Activated CD4-positive, alpha-beta T cell treated with anti-CD3 and anti-CD28 coated beads for 24 hours (primary cell): ENCODE measurements around the gene RFNG.
A peak's percentile ranks its signal among the peaks of the same experiment; 100 is the strongest.

Experiments used
- DNase-seq, 2 donors: peaks; one replicate each; pipeline ENCODE4 v3.0.0-alpha.2; 2020; ENCODE audit warnings: low read depth in 2 of 2

Gene RFNG

DNA sequence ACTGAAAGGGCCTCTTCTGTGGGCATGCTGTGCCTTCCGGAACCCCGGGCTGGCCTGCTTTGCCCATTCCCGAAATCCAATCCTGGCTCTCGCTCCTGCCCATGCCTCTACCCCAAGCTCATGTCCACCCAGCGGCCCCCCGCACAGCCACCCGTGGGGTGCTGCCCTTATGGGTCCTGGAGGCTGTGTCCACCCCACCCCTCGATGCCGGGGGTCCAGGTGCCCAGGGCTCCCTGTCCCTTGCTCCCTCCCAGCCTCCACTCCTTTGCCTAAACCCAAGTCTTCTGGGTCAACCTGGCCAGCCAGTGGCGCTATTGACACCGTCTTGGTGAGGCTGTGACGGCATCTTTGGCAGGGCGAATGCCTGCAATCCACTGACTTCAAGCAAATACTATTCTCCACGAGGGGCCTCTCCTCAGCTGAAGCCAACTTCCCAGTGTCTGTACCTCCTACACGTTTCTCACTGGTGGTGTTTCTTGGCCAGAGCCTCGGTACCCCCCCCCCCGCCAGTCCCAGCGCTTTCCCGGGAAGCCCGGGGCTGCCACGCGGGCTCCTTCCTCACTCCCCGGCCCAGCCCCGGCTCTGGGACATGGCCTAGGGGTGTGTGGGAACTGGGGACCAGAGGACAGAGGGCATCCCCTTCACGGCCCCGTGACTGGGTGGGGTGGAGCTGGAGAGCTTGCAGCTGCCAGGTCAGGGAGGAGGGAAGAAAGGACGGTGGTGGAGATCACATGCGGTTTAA is 26.2 kb upstream of the RFNG start:
- DNase-seq = no peak

DNA sequence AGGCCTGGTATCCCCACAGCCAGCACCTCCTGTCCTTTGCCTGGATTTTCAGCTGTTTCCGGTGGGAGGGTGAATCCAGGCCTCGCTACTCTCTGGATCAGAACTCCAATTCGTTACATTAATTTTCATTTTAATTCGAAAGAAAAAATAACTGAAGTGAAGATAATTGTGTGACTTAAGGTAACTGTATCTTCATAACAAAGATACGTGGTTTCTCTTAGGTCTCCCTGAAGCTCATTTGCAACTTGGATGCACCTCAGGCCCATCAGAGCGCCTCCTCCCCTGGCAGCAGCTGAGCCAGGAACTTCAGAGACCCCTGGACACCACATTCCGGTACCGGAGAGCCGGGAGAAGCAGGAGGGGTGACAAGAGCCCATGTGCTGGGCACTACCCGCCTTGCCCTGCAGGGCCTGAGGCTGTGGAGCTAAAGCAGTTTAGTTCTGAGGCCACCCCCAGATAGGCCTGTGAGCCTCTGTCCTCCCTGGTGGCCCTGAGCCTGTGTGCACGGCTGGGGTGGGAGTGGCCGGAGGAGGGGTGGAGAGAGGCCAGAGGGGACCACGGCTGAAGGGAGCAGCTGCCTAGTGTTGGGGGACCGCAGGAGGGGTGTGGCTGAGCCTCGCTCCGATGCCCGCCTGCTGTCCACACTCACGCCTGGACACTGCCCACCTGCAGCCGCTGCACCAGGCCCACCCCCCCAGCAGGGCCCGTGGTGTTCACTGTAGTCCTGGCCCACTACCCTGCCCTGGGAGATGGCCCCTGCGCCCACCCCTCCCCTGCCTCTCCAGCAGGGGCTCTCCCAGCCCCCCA is 25.4 kb upstream of the RFNG start:
- DNase-seq = no peak

DNA sequence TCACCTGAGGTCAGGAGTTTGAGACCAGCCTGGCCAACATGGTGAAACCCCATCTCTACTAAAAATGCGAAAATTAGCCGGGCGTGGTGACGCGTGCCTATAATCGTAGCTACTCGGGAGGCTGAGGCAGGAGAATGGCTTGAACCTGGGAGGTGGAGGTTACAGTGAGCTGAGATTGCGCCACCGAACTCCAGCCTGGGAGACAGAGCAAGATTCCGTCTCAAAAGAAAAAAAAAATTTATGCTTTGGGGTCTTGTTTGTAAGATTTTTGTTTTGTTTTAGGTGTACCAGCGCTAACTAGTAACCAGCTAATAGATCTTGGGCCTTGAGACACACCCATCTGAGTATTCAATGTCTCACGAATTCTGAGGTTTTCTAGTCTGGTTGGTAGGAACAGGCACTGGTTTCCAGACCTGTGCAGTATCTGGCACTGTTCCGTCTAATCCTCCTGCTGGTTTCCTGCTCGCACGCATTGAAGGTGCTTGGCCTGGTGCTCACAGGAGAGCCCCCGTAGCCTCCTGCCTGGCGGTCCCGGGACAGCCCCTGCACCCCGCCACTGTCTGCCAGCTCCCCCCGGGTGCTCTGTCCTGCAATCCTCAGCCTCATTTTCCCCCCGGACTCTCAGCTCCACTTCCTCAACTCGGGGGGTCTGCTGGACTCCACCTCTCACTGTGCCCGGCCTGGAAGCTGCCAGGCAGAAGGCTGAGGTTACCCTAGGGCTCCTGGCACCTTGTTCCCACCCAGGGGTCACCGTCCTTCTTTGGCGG is 24.6 kb upstream of the RFNG start:
- no peak for DNase-seq

DNA sequence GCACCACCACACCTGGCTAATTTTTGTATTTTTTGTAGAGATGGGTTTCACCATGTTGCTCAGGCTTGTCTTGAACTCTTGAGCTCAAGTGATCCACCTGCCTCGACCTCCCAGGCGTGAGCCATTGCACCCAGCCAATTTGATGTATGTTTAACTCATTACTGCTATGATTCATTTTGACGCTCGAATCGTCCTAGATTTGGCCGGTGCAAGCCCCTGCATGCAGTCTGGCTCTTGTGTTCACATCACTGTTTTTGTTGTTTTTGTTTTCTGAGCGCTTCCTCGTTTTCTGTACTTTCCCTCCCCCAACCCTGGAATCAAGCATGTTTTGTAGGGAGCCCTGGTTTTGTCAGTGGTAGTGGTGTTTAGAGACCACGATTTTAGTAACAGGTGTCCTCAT is 21.8 kb upstream of the RFNG start:
- no peak for DNase-seq

DNA sequence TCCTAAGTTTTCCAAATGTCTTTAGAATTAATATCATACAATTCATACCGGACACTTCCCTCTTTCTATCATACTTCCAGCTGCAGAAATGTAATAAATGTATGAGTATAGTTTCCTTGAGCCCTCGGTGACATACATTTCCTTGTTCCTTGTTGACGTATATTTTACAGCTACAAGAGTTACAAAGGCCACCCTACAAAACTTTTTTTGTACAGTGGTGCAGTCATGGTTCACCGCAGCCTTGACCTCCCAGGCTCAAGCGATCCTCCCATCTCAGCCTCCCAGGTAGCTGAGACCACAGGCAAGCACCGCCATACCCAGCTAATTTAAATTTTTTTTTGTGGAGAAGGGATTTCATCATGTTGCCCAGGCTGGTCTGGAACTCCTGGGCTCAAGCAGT is 21.2 kb upstream of the RFNG start:
- no peak for DNase-seq

DNA sequence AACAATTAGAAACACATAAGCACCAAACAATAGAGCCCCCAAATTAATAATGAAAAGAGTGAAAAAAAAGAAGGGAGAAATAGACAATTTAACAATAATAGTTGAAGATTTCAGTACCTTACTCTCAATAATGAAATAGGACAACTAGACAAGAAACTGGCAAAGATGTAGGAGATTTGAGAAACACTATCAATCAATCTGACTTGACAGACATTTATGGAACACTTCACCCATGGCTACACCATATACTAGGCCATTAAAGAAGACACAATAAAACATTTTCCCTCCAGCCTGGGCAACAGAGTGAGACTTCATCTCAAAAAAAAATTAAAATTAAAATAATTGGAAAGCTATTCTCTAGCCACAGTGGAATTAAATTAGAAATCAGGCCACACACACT is 19.0 kb upstream of the RFNG start:
- no peak for DNase-seq

DNA sequence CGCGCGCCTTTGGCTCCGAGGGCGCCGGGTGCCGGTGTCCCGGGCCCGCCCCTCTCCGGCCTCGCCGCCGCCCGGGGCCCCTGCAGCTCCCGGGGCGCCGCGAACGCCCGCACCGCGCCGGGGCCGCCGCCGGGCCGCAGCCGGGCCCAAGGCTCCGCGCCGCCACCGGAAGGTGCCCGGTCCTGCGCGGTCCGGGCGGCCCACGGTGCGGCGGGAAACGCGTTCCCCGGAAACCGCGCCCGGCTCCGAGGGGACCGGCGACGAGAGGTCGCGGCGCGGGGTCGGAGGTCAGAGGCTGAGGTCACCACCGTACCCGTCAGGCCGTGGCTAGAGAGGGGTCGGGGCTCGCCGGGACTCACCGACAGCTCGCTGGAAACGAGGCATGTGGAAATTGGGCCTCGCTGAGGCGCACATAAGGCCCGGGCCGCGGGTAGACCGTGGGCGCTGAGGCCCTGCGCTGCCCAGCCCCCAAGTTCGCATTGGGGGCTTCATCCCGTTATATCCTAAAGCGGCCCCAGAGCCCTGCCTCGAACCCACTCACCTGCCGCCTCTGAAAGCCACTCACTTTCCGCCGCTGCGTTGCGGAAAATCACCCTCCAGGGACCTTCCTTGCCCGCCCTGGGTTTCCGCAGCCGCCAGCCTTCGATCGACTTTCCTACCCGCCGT is 14.2 kb upstream of the RFNG start, which contains the start of gene DUS1L:
Gene DUS1L, minus strand, starts transcription at position 167 of the 666 bp plus-strand sequence. CDS start 745 bp downstream, outside the sequence.
- DNase-seq = peak; percentile 57 to 58

DNA sequence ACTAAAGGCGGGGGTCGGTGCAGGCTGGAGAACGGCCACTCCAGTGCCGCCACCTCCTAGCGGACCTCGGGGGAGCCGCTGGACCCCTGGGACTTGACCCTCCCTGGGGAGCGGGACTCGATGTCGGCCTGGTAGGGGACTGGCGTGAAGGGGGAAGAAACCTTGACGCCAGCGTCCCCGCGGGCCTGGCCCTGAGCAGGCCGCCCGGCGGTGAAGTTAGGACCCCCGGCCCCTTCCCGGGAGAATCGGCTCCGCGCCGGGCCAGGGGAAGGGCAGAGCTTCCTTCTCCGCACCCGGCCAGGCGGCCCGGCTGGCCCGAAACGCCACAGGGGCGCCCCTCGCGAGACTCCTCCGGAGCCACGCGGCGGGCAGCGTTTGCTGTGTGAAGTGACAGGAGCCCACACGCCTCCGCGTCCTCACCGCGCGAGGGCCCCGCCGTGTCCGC is 13.6 kb upstream of the RFNG start:
- DNase-seq = no peak

DNA sequence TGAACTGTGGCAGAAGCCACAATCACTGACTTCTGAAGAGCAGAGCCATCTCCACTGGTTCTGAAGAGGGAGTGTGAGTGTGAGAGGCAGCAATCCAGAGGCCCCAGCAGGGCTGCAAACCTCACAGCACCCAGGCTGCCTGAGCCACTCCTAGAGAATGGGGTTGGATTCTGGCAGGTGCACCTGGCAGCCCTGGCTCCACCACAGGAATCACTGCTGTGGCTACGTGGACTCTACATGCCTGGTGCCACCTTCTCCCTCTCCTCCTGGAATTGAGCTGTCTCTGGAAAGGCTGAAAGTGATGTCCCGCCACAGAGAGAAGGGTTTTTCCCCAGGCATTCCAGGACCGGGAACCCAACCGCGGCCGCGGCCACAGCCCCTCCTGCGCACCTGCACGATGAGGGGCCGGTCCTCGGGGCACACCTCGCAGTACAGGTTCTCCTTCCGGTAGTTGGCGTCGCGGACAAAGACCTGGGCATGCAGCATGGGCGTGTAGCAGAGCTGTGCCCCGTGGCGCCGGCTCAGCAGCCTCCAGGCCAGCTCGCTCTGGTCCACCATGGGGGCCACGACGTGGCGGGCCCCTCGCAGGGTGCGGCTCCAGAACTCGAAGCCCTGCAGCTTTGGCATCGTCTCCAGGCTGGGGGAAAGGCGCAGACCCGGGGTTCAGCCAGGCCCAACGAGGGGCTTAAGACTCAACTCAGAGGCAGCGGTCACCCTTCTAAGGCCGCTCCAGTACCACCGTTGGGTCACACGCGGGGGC is 13.0 kb upstream of the RFNG start:
- DNase-seq = no peak

DNA sequence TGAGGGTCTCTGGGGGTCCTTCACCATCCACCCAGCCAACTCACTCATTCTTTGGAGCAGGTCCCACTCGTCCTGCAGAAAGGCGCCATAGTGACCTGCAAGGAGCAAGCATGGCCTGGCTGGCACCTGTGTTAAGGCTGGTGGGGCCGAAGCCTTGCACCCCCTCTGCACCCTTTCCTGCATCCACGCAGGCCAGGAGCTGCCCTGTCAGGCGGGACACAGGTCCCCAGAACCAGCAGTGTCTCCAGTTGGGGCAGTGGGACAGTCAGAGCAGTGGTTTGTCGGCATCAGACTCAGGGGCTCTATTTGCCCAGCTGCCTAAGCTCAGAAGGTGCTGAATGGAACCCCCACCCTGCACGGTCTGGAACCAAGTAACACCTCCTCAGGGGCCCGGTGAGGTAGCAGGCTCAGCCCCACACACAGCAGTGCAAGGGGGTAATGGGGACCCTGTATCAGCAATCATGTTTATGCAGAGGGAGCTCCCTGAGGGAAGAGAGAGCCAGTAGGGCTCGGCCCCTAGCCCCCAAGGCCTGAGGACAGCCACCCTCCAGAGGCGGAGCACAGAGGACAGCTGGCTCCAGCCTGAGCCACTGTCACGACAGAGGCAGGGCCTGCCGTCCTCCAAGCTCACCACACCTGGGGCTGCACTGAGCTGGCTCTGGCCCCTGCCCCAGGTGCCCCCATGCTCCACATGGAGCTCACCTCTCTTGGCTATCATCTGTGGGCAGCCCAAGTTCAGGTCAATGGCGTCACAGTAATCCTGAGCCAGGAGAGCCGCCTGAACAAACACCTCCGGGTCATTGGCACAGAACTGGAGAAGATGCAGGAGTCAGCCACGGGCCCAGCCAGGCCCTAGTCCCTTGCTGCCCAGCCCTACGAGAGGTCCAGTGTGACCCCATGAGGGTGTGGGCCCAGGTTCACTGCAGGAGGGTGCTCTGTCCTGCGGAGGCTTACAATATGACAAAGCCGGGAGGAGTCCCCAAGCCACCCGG is 12.1 kb upstream of the RFNG start:
- no peak for DNase-seq

DNA sequence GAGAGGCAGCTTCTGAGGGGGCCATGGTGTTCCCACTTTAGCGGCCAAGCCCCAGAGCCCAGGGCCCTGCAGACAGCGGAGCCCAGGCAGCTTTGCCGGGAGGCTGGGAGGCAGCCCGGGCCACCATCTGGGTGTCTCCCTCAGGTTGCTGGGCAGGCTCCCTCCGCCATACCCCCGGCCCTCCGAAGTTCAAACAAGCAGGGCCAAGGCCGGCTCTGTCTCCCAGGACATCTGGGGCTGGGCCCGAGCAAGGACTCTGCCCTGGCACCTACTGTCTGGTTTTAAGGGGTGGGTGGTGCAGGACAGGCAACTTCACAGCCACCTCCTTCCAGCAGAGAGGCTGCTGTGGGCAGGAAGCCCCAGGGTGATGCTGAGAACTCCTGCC is 11.4 kb upstream of the RFNG start:
- DNase-seq = no peak

DNA sequence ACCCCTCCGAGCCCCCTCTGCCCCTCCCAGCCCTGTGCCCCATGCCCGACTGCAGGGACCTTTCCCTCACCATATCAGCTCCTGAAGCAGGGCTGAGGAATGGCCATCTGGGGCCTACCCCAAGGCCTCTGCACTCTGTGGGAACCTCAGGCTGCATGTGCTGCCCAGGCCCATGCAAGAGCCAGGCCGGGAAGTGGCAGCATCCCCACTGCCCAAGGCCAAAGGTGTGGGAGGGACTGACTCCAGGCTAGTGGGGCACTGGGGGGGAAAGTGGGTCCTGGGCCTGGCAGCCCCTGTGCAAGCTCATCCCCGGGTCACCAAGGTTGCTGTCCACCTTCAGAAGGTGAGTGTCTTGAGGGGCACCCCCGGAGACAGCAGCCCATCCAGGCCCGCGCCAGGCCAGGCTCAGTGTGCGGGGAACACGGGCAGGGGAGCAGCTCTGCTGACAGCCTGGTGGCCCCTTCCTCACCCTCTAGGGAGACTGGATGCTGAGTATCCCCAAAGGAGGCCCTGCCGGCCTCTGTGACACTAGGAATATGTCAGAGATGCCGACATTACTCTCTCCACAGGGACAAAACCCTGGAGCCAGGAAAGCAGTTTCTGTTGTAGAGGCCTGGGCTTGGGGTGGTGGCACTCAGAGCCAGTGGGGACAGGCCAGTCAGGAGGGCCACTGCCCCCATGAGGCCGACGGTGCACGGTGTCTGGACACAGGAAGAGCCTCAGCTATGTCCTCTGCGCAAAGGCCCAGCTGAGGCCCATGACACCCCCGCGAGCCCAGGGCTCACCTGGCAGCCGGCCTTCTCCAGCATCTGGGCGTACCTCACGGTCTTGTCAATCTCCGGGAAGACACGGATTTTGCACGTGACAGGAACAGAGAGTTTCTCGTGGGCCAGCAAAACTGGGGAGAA is 10.7 kb upstream of the RFNG start:
- no peak for DNase-seq

DNA sequence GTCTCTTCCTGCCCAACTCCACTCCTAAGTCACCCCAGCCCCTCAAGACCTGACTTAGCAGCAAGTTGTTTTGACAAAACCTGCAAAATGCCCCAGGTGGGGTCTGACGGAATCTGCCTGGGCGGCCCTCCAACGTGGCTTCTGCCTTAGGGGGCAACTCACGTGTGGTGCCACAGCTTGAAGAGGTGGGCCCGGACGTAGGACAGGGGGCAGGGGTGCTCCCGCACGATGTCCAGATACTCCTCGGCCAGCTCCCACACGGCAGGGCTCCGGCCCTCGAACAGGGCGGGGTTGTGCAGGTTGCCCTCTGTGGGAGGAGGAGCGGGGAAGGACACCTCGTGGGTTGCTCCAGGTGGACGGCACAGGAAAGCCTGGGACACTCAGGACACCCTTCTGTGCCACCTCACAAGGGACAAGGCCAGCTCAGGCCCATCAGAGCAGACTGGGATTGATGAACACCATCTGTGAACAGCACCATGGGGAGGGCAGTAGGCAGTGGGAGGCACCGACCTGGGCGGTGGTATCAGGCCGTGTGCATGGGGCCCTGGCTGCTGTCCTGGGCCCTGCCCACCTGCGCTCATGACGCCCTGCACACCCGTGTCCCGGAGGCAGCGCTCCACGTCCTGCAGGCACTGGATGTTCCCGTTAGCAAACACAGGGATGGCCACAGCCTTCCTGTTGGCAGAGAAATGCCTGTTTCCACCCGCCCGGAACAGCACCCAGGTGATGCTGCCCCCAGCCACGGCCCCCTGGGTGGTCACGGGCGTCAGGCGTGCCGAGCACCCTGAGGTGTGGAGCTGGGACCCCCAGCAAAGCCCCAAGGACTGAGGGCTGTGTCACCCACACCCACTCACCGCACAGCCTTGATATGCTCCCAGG is 9.7 kb upstream of the RFNG start:
- DNase-seq = no peak

DNA sequence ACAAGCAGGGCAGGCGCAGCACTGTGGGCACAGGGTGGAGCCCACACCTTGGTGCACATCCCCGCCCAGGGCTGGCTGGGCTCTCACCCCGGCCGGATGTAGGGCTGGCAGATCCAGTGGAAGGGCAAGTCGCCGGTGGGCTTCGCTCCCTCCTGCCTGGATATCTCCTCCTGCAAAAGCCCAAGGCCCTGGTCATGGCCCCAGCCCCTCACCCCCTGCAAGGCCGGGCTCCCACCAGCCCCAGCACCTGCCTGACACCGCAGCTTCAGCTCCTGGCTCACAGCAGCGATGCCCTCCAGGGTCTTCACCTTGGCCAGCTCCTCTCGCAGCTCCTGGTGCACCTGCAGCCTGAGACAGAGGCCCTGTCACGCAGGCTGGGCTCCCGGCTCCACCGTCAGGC is 9.0 kb upstream of the RFNG start:
- DNase-seq = no peak

DNA sequence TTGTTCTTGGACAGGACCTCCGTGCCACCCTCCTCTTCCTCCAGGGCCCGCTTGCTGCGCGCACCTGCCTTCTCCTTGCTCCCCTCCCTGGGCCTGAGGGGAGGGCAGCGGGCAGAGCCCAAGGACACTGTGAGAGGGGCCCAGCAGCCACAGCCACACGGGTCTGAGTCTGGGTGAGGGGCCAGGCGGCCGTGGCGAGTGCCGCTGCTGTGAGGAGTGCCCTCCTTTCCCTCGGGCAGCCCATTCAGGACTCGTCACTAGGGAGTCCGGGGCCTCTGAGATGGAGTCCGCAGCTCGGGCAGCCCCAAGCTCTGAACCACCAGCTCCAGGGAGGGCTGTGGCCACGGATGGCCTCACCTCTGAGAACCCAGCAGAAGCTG is 8.4 kb upstream of the RFNG start:
- no peak for DNase-seq

DNA sequence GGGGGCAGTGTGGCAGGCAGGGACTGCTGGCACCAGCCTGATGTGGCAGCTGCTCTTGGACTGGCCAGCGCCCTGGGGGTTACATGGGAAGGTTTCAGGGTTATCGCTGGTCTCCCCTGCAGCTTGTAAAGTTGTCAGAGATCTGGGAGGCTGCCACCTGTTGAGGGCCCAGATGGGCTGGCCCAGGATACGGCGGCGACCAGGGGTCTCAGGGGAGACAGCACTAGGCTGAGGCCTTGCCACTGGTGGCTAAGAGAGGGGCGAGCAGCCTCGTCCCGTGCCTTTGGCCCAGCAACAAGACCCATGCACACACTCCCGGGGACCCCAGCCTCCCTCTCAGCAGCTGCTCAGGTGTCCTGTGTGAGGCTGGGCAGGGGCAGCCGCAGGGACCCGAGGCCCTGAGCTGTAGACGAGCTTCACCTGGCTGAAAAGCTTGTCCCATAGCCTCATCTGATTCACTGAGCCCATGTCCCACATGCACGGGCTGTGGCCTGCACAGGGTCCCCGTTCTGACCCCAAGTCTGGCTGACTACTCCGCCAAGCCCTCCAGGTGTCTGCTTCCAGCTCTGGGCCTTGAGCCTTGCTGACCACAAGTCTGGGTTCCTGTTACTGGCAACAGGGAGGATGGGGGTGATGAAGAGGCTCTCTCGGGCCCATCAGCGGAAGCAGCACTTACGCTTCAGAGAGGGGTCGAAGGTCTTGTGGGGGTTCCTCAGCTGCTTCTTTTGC is 7.8 kb upstream of the RFNG start:
- DNase-seq = no peak

DNA sequence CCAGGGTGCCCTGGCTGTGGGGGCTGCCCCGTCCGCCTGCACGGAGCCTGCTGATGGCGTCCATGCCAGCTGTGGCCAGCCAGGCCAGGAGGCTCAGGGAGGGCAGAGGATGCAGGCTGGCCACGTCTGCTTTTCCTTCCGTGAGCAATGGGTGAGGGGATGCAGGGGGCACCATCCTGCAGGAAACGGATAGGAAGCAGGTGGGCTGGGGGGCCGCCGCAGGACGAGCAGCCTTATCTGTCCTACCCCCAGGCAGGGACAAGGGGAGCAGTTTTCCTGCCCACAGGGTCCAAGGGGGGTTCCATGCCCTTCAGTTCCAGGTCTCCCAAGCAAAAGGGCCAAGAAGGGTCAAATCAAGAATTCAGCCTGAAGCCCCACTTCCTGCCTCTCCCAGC is 7.2 kb upstream of the RFNG start:
- no peak for DNase-seq
